GM21367 (cell line): Measurements from ENCODE around the gene ARMC7.

ENCODE experiments used
- ATAC-seq: cut with Tn5 transposase; IDR thresholded peaks from one replicate; pipeline ENCODE4 v1.9.1; 2021; ENCODE audit not compliant: unreplicated experiment

The ARMC7 gene

GRCh38 chr17:75077496-75078283 is 32.1 kb upstream of the ARMC7 start:
- ATAC-seq = no peak

- ATAC-seq = no peak
Observed at GRCh38 chr17:75078284-75079022, 31.3 kb upstream of the ARMC7 start.

GRCh38 chr17:75079023-75079373 is 30.8 kb upstream of the ARMC7 start:
- ATAC-seq = no peak

GRCh38 chr17:75081611-75082540 is 27.9 kb upstream of the ARMC7 start:
- no peak for ATAC-seq

GRCh38 chr17:75082683-75083082 is 27.1 kb upstream of the ARMC7 start:
- no peak for ATAC-seq

- no peak for ATAC-seq
Observed at GRCh38 chr17:75084039-75084660, 25.6 kb upstream of the ARMC7 start.

- no peak for ATAC-seq
Observed at GRCh38 chr17:75086496-75087181, 23.1 kb upstream of the ARMC7 start.

GRCh38 chr17:75087182-75087557 is 22.6 kb upstream of the ARMC7 start:
- no peak for ATAC-seq

- no peak for ATAC-seq
Observed at GRCh38 chr17:75087558-75088453, 22.0 kb upstream of the ARMC7 start, which contains the start of gene SLC16A5. Gene SLC16A5 (plus strand): TSS chr17:75087954. CDS start chr17:75093637, 5,683 bp downstream.

GRCh38 chr17:75088465-75089417 is 21.0 kb upstream of the ARMC7 start:
- ATAC-seq = no peak

GRCh38 chr17:75090871-75091854 is 18.6 kb upstream of the ARMC7 start:
- no peak for ATAC-seq

GRCh38 chr17:75091855-75092327 is 17.9 kb upstream of the ARMC7 start:
- no peak for ATAC-seq

GRCh38 chr17:75093548-75094158 is 16.1 kb upstream of the ARMC7 start:
- ATAC-seq = no peak

GRCh38 chr17:75094871-75095399 is 14.8 kb upstream of the ARMC7 start:
- ATAC-seq = no peak

- ATAC-seq = no peak
Observed at GRCh38 chr17:75096082-75096625, 13.6 kb upstream of the ARMC7 start.

- ATAC-seq = no peak
Observed at GRCh38 chr17:75097865-75098264, 11.9 kb upstream of the ARMC7 start.
